Fibroblast of skin of right biceps (primary cell): Measurements from ENCODE around the gene SMAD4.
"Not testable (repeated sequence)": the region's sequence is repeated elsewhere in the genome, so short reads cannot be mapped to it uniquely, and the experiment has no call there.

Source experiments
- DNase-seq: peaks from one replicate; pipeline ENCODE4 v3.0.0-alpha.2; 2013

The SMAD4 gene

DNA sequence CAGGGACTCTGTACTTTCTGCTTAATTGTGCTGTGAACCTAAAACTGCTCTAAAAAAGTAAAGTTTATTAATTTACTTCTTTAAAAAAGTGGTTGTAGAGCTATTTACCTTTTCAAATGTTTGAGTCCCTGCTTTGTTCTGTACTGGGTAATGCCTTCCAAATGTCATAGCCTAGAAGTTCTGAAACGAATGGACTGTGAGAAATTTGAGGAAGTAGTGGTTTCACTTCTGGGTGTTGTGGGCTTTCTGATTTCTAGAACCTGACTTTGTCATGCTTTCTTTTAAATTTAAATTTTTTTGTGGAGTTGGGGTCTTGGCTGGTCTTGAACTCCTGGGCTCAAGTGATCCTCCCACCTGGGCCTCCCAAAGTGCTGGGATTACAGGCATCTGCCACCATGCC lies 44.6 kb downstream of the SMAD4 start:
- DNase-seq: no peak

DNA sequence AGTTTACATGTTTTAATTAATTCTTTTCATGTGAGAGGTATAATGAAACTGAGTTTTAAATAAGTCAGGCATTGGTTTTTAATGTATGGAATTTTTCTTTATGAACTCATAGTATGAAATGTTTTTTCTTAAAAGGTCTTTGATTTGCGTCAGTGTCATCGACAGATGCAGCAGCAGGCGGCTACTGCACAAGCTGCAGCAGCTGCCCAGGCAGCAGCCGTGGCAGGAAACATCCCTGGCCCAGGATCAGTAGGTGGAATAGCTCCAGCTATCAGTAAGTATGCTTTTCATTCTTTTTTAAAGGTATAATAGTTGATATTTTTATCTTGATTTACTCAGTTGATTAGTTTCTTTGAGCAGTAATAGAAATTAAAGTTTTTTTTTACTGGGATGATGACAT lies 46.5 kb downstream of the SMAD4 start:
- no peak for DNase-seq

DNA sequence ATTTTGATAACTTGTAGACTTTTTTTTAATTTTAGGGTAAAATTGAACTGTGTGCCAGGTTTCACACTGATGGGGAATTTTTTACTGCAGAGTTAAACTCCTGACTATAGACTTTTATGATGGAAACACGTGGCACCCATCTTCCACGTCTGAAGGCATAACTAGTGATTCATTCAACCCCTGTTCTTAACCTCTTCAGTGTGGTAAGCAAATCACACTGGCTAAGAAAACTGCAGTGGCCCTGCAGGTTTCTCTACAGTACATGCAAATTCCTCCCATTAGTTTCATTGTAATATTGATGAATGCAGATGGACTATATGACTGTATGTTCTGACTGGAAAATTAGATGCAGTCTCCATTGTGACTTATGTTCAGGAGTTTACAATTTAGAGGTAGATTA lies 47.2 kb downstream of the SMAD4 start:
- DNase-seq: peak; percentile 48

DNA sequence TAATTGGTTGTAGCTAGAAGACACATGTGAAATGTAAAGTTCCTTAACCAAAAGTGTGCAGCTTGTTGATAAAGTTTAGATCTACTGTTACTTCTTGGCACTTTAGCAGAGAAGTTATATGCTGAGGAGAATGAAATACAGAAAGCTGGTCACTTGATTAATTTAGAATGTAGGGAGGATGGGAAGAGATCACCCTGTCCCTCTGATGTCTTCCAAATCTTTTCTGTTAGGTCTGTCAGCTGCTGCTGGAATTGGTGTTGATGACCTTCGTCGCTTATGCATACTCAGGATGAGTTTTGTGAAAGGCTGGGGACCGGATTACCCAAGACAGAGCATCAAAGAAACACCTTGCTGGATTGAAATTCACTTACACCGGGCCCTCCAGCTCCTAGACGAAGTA lies 48.0 kb downstream of the SMAD4 start:
- DNase-seq: no peak

DNA sequence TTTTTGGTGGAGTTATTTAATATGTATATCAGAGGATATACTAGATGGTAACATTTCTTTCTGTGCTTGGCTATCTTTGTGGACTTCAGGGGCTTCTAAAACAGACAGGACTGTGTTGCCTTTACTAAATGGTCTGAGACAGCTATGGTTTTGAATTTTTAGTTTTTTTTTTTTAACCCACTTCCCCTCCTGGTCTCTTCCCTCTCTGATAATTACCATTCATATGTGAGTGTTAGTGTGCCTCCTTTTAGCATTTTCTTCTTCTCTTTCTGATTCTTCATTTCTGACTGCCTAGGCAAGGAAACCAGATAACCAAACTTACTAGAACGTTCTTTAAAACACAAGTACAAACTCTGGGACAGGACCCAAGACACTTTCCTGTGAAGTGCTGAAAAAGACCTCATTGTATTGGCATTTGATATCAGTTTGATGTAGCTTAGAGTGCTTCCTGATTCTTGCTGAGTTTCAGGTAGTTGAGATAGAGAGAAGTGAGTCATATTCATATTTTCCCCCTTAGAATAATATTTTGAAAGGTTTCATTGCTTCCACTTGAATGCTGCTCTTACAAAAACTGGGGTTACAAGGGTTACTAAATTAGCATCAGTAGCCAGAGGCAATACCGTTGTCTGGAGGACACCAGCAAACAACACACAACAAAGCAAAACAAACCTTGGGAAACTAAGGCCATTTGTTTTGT lies 52.7 kb downstream of the SMAD4 start:
- peak; percentile 15 for DNase-seq

DNA sequence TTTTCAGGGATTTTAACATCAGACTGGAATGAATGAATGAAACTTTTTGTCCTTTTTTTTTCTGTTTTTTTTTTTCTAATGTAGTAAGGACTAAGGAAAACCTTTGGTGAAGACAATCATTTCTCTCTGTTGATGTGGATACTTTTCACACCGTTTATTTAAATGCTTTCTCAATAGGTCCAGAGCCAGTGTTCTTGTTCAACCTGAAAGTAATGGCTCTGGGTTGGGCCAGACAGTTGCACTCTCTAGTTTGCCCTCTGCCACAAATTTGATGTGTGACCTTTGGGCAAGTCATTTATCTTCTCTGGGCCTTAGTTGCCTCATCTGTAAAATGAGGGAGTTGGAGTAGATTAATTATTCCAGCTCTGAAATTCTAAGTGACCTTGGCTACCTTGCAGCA lies 53.4 kb downstream of the SMAD4 start:
- no peak for DNase-seq

DNA sequence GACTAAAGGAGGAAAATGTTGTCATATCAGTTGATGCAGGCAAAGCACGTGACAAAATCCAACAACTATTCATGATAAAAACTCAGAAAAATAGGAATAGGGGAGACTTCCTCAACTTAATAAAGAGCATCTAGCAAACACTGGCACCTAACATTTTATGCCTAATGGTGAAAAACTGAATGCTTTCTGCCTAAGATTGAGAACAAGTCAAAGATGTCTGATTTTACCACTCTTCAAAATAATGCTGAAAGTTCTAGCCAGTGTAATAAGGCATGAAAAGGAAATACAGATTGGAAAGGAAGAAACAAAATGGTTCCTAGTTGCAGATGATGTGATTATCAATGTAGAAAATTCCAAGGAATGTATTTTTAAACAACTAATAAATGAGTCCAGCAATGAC lies 58.4 kb downstream of the SMAD4 start:
- no peak for DNase-seq

DNA sequence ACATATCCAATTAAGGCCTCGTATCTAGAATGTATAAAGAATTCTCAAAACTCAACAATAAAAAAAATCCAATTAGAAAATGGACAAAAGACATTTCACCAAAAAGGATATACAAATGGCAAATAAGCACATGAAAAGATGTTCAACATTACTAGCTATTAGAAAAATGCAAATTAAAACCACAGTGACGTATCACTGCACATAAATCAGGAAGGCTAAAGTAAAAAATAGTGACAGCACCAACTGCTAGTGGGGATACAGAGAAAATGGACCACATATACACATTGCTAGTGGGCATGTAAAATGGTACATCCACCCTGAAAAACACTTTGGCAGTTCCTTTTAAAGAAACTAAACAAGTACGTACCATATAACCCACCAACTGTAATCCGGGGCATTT lies 59.7 kb downstream of the SMAD4 start:
- DNase-seq: peak; percentile 31

DNA sequence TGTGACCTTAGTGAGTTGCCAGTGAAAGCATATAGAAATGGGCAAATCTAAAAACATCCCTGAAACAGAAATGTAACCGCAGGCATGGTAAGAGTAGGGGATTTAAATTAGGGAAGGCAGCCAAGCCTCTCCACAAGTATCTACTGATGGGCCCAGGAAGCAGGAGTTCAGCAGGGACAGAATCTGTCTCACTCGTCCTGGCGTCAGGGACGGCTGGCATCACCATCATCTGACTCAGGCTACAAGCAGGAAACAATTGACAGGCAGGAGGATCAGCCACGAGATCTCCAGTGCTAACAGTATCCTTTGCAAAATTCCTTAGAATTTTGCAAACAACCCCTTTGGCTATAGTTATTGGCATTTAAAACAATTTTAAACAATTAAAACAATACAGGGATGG lies 61.3 kb downstream of the SMAD4 start:
- no peak for DNase-seq

DNA sequence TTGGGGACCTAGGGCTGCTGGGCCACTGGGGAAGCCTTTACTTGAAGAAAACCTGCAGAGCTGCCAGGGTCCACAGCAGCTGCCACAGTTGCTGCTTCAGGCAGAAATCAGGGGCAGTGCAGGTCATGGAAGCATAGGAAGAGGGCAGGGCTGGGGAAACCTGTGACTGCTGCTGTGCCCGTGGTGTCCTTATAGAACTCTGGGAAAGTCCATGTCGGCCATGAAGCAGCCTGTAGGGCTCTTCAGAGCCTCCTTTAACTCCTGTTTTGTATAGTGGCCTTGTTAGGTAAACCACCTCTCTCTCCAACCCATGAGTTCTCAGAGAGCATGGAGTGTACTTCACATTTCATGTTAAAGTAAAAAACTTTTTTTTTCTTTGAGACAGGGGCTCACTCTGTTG lies 62.1 kb downstream of the SMAD4 start:
- no peak for DNase-seq

DNA sequence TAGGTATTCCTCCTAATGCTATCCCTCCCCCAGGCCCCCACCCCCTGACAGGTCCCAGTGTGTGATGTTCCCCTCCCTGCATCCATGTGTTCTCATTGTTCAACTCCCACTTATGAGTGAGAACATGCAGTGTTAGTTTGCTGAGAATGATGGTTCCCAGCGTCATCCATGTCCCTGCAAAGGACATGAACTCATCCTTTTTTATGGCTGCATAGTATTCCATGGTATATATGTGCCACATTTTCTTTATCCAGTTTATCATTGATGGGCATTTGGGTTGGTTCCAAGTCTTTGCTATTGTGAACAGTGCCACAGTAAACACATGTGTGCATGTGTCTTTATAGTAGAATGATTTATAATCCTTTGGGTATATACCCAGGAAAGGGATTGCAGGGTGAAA lies 63.0 kb downstream of the SMAD4 start:
- not testable (repeated sequence) for DNase-seq

DNA sequence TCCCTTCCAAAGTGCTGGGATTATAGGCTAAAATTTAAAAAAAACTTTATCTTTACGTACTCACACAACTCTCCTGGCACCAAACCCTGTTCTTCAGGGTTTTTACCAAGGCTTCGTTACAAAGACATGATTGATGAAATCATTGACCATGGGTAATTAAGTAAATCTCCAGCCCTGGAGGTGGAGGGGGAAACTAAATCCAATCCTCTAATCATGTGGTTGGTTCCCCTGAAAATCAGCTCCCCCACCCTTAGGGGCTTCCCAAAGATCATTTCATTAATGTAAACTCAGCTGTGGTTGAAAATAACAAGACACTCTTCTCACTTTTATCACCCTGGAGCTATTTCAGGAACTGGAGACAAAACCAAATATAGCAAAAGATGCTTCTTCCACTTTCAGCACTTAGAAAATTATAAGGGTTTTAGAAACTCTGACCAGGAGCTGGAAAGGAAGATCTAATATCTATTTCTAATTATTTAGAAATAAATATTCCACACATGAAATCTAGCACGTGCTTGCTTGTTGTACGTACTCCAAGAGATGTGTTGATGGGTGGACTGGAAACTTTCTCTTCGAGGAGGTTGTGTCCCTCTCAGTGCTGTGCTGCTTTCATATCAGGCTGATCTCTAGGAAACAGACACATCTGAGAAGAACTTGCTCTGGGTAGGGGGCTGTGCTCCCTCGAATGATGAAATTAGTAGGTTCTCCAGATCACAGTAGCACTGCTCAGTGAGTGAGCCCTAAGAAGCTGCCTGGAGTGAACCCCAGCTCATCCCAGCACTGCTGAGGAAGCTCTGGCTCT lies 67.2 kb downstream of the SMAD4 start:
- no peak for DNase-seq

DNA sequence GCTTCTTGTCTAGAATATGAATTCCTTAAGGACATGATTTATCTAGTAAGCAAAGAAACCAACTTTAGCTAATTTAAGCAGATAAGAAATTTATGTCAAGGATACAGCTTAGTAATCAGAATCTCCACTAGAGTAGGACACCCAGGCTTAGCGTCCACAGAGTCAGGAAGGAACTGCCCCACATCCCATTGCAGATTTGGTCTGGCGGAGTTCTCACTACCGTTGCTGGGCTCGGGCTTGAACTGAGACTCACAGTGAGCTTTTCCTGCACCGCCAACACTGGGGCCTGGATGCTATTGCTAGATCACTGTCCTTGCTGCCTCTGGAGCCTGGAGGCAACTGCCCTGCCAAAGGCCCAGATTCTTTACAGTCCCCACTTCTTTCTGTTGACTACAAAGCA lies 68.1 kb downstream of the SMAD4 start:
- no peak for DNase-seq

DNA sequence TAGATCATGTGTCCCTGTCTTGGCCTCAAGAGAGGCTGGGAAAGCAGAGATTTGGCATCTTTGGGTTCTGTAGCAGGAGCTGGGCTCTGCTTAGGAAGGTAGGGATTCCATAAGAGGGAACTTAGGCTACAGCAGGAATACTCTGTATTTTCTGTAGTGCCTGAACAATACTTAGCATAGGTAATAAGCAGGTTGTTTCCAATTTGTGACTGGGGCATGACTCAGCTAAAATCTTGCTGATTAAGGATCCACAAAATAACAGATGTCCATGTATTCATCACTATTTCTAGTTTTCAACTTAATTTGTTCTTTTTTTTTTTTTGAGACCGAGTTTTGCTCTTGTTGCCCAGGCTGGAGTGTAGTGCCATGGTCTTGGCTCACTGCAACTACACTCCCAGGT lies 68.5 kb downstream of the SMAD4 start:
- DNase-seq: no peak

DNA sequence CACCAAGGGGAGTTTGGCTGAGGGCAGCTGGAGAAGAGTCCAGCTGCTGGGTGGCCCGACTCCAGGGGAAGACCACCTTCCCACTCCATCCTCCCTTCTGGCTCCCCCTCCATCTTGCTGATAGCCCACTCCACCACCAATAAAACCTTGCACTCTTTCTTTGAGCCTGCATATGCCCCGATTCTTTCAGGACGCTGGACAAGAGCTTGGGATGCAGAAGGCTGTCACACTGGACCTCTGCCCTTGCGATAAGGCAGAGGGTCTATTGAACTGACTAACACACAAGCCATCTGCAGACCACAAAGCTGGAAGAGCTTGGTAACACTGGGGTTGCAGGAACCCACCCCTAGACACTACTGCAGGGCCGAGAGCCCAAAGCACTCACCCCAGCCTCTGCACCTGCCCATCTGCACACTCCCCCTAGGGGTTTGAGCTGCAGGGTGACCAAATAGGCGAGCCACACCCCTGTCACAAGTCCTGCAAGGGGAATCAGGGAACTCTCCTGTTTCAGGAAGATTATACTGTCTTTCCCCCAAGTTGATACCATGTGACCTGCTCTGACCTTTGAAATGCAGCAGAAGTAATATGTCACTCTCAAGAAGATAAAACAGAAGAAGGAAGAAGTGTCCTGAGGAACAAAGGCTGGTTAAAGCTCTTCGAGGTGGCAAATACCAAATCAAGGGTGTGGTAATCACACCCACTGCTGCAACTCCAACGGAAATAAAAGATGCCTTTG lies 70.5 kb downstream of the SMAD4 start:
- no peak for DNase-seq

DNA sequence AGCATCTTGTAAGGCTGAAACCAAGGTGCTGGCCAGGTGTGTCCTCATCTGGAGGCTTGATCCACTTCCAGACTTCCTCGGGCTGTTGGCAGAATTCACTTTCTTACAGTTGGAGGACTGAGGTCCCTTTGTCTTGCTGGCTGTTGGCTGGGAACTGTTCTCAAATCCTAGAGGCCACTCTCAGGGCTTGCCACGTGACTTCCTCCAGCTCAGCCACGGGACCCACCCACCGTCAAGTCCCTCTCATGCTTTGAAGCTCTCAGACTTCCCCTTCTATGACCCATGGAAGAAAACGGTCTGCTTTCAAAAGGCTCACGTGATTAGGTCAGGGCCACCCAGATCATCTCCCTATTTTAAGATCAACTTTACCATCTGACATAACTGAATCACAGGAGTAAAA lies 77.1 kb downstream of the SMAD4 start:
- DNase-seq: no peak

DNA sequence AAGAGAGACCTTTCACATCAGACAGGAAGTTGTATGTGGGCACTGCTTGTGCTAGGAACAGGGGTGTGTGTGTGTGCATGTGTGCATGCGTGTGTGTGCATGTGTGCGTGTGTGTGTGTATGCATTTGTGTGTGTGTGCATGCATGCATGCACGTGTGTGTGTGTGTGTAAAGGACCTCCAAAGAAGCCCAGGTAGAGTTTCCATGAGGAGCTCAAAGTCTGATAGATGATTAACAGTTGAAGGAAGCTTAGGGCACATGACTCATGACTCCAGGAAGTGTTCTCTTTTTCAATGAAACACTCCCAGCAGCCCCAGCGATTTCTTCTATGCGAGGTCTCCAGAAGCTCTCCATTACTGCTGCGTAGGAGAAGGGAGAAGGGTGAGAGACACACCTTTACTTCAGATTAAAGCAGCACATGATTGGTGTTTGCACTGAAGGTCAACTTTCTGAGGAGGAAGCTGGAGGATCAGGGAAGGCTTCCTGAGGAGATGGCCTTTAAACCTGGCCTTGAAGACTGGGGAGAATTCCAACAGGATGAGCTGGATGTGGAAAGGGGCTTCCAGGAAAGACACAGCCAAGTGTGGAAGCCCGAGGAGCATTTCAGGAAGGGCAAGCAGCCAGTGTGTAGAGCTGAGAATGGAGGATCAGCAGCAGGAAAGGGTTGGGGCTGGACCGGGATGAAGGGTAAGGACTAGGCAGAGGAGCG lies 77.7 kb downstream of the SMAD4 start:
- peak; percentile 10 for DNase-seq

DNA sequence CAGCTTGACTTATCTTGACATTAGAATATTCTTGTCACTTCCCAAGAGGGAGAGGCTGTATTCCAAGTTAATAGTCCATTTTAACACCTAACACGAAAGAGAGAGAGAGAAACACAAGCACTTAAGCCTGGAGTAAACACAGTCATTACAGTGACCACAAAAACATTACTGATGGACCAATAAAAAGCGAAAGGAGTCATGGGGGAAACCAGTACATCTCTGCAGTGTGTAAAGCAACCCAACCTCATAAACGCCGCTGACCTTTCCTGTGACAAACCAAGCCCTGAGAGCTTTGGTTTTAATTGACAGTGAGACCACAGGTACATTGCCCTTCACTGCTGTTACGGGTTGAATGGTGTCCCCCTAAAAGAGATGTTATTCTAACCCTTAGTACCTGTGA lies 78.3 kb downstream of the SMAD4 start:
- DNase-seq: no peak

DNA sequence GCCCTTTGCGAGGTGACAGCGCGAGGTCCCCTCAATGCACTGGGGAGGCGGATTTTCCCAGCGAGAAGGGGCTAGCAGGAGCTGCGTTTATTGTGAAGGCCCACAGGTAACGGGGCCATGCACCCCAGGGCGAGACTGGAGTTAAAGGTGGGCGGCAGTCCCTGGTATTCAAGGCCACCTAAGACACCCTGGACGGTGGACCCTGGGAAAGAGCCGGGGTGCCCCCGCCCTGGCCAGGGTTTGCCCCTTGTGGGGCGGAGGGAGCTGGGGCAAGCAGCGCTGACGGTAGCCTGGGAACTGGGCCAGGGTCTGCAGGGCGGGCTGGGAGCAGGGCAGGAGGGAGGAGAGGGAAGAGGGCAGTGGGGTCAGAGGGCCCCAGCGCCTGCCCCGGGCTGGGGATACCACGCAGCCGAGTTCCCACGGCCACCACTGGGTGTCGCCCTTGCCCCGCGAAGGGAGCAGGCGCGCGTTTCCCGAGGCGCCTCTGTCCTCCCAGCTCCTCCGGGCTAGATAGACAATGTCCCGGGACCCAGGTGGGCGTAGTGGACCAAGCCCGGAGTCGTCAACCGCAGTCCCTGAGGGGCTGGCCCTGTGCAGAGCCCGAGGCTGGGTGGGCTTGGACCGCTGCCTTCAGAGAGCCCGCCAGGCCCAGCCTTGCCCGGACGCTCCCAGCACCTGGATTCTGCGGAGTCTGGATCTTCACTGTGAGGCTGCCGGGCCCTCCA lies 80.2 kb downstream of the SMAD4 start:
- DNase-seq: peak; percentile 23

DNA sequence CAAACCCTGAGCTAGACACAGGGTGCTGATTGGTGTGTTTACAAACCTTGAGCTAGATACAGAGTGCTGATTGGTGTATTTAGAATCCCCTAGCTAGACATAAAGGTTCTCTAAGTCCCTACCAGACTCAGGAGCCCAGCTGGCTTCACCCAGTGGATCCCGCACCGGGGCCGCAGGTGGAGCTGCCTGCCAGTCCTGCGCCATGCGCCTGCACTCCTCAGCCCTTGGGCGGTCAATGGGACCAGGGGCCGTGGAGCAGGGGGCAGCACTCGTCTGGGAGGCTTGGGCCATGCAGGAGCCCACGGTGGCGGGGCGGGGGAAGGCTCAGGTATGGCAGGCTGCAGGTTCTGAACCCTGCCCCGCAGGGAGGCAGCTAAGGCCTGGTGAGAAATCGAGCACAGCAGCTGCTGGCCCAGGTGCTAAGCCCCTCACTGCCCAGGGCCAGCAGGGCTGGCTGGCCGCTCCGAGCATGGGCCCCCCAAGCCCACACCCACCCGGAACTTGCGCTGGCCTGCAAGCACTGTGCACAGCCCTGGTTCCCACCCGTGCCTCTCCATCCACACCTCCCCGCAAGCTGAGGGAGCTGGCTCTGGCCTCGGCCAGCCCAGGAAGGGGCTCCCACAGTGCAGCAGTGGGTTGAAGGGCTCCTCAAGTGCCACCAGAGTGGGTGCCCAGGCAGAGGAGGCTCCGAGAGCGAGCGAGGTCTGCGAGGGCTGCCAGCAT lies 81.8 kb downstream of the SMAD4 start:
- DNase-seq: not testable (repeated sequence)

DNA sequence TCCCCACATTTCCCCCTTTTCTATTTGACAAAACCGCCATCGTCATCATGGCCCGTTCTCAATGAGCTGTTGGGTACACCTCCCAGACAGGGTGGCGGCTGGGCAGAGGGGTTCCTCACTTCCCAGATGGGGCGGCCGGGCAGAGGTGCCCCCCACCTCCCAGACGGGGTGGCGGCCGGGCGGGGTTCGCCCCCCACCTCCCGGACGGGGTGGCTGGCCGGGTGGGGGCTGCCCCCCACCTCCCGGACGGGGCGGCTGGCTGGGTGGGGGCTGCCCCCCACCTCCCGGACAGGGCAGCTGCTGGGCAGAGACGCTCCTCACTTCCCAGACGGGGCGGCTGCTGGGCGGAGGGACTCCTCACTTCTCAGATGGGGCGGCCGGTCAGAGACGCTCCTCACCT lies 87.0 kb downstream of the SMAD4 start:
- DNase-seq: not testable (repeated sequence)

DNA sequence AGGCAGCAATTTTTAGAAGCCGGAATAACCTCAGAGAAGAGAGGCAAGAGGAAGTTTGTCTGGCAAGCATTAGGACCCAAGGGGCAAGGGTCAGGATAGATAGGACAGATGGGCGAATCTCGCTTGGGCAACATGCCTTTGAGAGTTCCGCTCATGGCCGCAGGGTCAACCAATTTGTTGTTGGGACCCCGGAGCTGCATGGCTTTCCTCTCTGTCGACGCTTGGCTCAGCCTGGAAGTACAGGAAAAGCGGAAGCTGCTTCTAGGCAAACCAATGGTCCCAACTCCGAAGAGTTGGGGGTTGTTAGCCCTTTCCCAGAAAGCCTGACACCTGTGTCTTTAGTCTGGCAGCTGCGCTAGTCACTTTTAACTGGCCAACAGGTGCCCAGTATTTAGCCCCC lies 89.5 kb downstream of the SMAD4 start:
- not testable (repeated sequence) for DNase-seq
